H9 (cell line): ENCODE results near the gene PRCD. TPM values are rescaled to one million over a fixed set of nuclear protein-coding genes. Genes with fewer than 3 reads are reported as not detected.

Experiments used
- DNase-seq: peaks from one replicate; pipeline ENCODE4 v3.0.0-alpha.2; 2017
- H2AFZ ChIP-seq: one replicate; pipeline ENCODE4 v1.6.1; 2013; ENCODE audit warnings: mild to moderate bottlenecking, low read length, control low read depth, moderate library complexity
- H2AK5ac ChIP-seq: 2 replicates; pipeline ENCODE4 v1.6.1; 2013; ENCODE audit warnings: low read length, control low read depth, mixed read lengths; ENCODE audit not compliant: insufficient read length
- H2BK120ac ChIP-seq: one replicate; pipeline ENCODE4 v1.6.1; 2013; ENCODE audit warnings: low read depth, mild to moderate bottlenecking, low read length, control low read depth, inconsistent platforms; ENCODE audit not compliant: poor library complexity, severe bottlenecking
- H2BK12ac ChIP-seq: 2 replicates; pipeline ENCODE4 v1.6.1; 2013; ENCODE audit warnings: low read length, control low read depth, mixed read lengths, low read depth; ENCODE audit not compliant: insufficient read length
- H2BK15ac ChIP-seq: 2 replicates; pipeline ENCODE4 v1.6.1; 2013; ENCODE audit warnings: low read depth, low read length, control low read depth
- H2BK20ac ChIP-seq: one replicate; pipeline ENCODE4 v1.6.1; 2013; ENCODE audit warnings: low read depth, mild to moderate bottlenecking, low read length, control low read depth, inconsistent platforms; ENCODE audit not compliant: poor library complexity, severe bottlenecking
- H2BK5ac ChIP-seq: 2 replicates; pipeline ENCODE4 v1.6.1; 2013; ENCODE audit warnings: low read length, control low read depth, mixed read lengths; ENCODE audit not compliant: insufficient read length
- H3K14ac ChIP-seq: 2 replicates; pipeline ENCODE4 v1.6.1; 2013; ENCODE audit warnings: low read length, control low read depth; ENCODE audit not compliant: insufficient read depth
- H3K18ac ChIP-seq: 2 replicates; pipeline ENCODE4 v1.6.1; 2013; ENCODE audit warnings: low read depth, mild to moderate bottlenecking, mixed read lengths, low read length, control low read depth; ENCODE audit not compliant: insufficient read length
- H3K23ac ChIP-seq: 2 replicates; pipeline ENCODE4 v1.6.1; 2013; ENCODE audit warnings: low read length, control low read depth, mixed read lengths, low read depth; ENCODE audit not compliant: insufficient read length
- H3K23me2 ChIP-seq: 2 replicates; pipeline ENCODE4 v1.6.1; 2013; ENCODE audit warnings: low read depth, mild to moderate bottlenecking, mixed read lengths, low read length, control low read depth; ENCODE audit not compliant: insufficient read length, poor library complexity, severe bottlenecking
- H3K27ac ChIP-seq: 2 replicates; pipeline ENCODE4 v1.5.1; 2013; ENCODE audit warnings: low read length, control low read depth, mixed read lengths, low read depth; ENCODE audit not compliant: insufficient read length
- H3K27me3 ChIP-seq: 2 replicates; pipeline ENCODE4 v1.6.1; 2013; ENCODE audit warnings: low read length, control low read depth, inconsistent platforms; ENCODE audit not compliant: insufficient read depth
- H3K4ac ChIP-seq: 2 replicates; pipeline ENCODE4 v1.6.1; 2013; ENCODE audit warnings: low read depth, mild to moderate bottlenecking, control low read depth, inconsistent platforms, low read length, moderate library complexity
- H3K4me1 ChIP-seq: 2 replicates; pipeline ENCODE4 v1.6.1; 2013; ENCODE audit warnings: low read length, control low read depth, inconsistent platforms; ENCODE audit not compliant: insufficient read depth
- H3K4me2 ChIP-seq: 2 replicates; pipeline ENCODE4 v1.6.1; 2013; ENCODE audit warnings: low read length, control low read depth, mixed read lengths; ENCODE audit not compliant: insufficient read length, insufficient read depth
- H3K56ac ChIP-seq: 2 replicates; pipeline ENCODE4 v1.6.1; 2013; ENCODE audit warnings: low read depth, mild to moderate bottlenecking, mixed read lengths, low read length, control low read depth; ENCODE audit not compliant: insufficient read length
- H3K79me1 ChIP-seq: 2 replicates; pipeline ENCODE4 v1.6.1; 2013; ENCODE audit warnings: low read depth, mild to moderate bottlenecking, moderate library complexity, low read length, control low read depth, inconsistent platforms; ENCODE audit not compliant: insufficient read depth, poor library complexity, severe bottlenecking
- H3K79me2 ChIP-seq: 2 replicates; pipeline ENCODE4 v1.6.1; 2013; ENCODE audit warnings: low read length, control low read depth, inconsistent platforms; ENCODE audit not compliant: insufficient read depth
- H3K9ac ChIP-seq: 2 replicates; pipeline ENCODE4 v1.6.1; 2013; ENCODE audit warnings: low read length, control low read depth, mixed read lengths; ENCODE audit not compliant: insufficient read length; ENCODE audit errors: extremely low read depth
- H3K9me3 ChIP-seq: one replicate; pipeline ENCODE4 v1.6.1; 2013; ENCODE audit warnings: low read depth, low read length, inconsistent platforms; ENCODE audit not compliant: control insufficient read depth
- H3T11ph ChIP-seq: one replicate; pipeline ENCODE4 v1.6.1; 2013; ENCODE audit warnings: mild to moderate bottlenecking, low read length, control low read depth, inconsistent platforms
- H4K20me1 ChIP-seq: one replicate; pipeline ENCODE4 v1.6.1; 2013; ENCODE audit not compliant: control insufficient read depth, insufficient read length, insufficient read depth
- H4K5ac ChIP-seq: 2 replicates; pipeline ENCODE4 v1.6.1; 2013; ENCODE audit warnings: low read depth, mild to moderate bottlenecking, mixed read lengths, low read length, control low read depth; ENCODE audit not compliant: insufficient read length
- H4K8ac ChIP-seq: replicated peaks from 2 replicates; pipeline ENCODE4 v1.6.1; 2013; ENCODE audit warnings: low read length, control low read depth, mixed read lengths, low read depth; ENCODE audit not compliant: insufficient read length
- H4K91ac ChIP-seq: 2 replicates; pipeline ENCODE4 v1.6.1; 2013; ENCODE audit warnings: low read depth, mild to moderate bottlenecking, moderate library complexity, mixed read lengths, low read length, control low read depth; ENCODE audit not compliant: insufficient read length
- H3K27ac Mint-ChIP-seq, 3 experiments: 2 replicates in 2 of 3; 3 replicates in 1 of 3; pipeline ENCODE4 v1.8.0; 2020 to 2021; ENCODE audit warnings: mixed read lengths in 3 of 3, mild to moderate bottlenecking in 1 of 3, moderate library complexity in 1 of 3
- H3K27me3 Mint-ChIP-seq: 2 replicates; pipeline ENCODE4 v1.8.0; 2021; ENCODE audit warnings: low read depth, mild to moderate bottlenecking, moderate library complexity, mixed read lengths
- H3K36me3 Mint-ChIP-seq, 3 experiments: 2 replicates in 2 of 3; 3 replicates in 1 of 3; pipeline ENCODE4 v1.8.0; 2020 to 2021; ENCODE audit warnings: low read depth in 3 of 3, mixed read lengths in 3 of 3; ENCODE audit not compliant: insufficient read depth in 1 of 3
- H3K4me1 Mint-ChIP-seq, 2 experiments: 2 replicates each; pipeline ENCODE4 v1.8.0; 2020; ENCODE audit warnings: mixed read lengths in 2 of 2
- H3K4me3 Mint-ChIP-seq, 2 experiments: 2 replicates in 1 of 2; 3 replicates in 1 of 2; pipeline ENCODE4 v1.8.0; 2020 to 2021; ENCODE audit warnings: mild to moderate bottlenecking in 2 of 2, mixed read lengths in 2 of 2, moderate library complexity in 1 of 2
- H3K9me3 Mint-ChIP-seq, 2 experiments: 2 replicates in 1 of 2; 3 replicates in 1 of 2; pipeline ENCODE4 v1.8.0; 2020; ENCODE audit warnings: mild to moderate bottlenecking in 2 of 2, mixed read lengths in 2 of 2, moderate library complexity in 1 of 2
- CTCF ChIP-seq: fragments of 200-600 bp; sonication (generic); conservative IDR thresholded peaks from 3 replicates; pipeline ENCODE4 v1.8.0; 2021; ENCODE audit warnings: antibody characterized with exemption, mild to moderate bottlenecking
- WGBS: extraction: QIAGEN DNeasy Blood & Tissue Kit; methylation state at CpG from one replicate; pipeline ENCODE4 v1.1.7; 2013; ENCODE audit warnings: missing lambda C conversion rate, low lambda C conversion rate, mixed read lengths; ENCODE audit not compliant: insufficient read length; ENCODE audit errors: extremely low coverage; 5-methylcytosine and 5-hydroxymethylcytosine counted together
- total RNA-seq: library from RNA; stranded (reverse); gene quantifications from 2 replicates; pipeline ENCODE4 v1.2.1, GENCODE V29; 2021

Gene PRCD
- total RNA-seq, 1 experiment from 2014 or later: 0.46 TPM

GRCh38 chr17:76553178-76553908, 13.5 kb downstream of the PRCD start:
- H4K91ac ChIP-seq: no peak overlapping the region
- H3K79me2 ChIP-seq: peaks cover 7% of the 10 kb centered on the region
- H3K27me3 ChIP-seq: no peaks in the 10 kb centered on the region
- no peak overlapping the region for H3K18ac ChIP-seq
- H3K9me3 ChIP-seq: no peaks in the 10 kb centered on the region
- no peaks in the 10 kb centered on the region; the same call in 1 of the 2 replicates for H3K4me1 ChIP-seq
- no peak overlapping the region for H3K27ac ChIP-seq
- no peak overlapping the region for H2BK120ac ChIP-seq
- H3K9ac ChIP-seq: no peak overlapping the region
- H3K56ac ChIP-seq: no peak overlapping the region
- no peaks in the 10 kb centered on the region for H4K20me1 ChIP-seq
- peaks cover 19 to 22% of the 10 kb centered on the region in 2 experiments for H3K4me1 Mint-ChIP-seq
- TF ChIP-seq CTCF: no peak
- no peak overlapping the region for H2AFZ ChIP-seq
- H2BK20ac ChIP-seq: no peak overlapping the region
- no peak overlapping the region for H4K8ac ChIP-seq
- no peak overlapping the region for H3K27ac Mint-ChIP-seq
- H2BK5ac ChIP-seq: no peak overlapping the region
- no peak overlapping the region for H3T11ph ChIP-seq
- H3K36me3 Mint-ChIP-seq: peaks cover 2 to 8% (median 3%) of the 10 kb centered on the region in 3 experiments; a peak in 5 of 7 replicates
- H2BK12ac ChIP-seq: no peak overlapping the region
- WGBS: no CpG with 5 or more reads among the region's 8 CpGs
- no peak overlapping the region for H2BK15ac ChIP-seq
- peak; percentile 22 for DNase-seq
- H3K23me2 ChIP-seq: peaks cover 2% of the 10 kb centered on the region
- H3K4ac ChIP-seq: no peak overlapping the region
- no peak overlapping the region for H4K5ac ChIP-seq
- H3K14ac ChIP-seq: no peak overlapping the region
- no peak overlapping the region for H3K4me2 ChIP-seq
- H3K23ac ChIP-seq: no peak overlapping the region
- H3K9me3 Mint-ChIP-seq: no peaks in the 10 kb centered on the region; a peak in 1 of 5 replicates
- H2AK5ac ChIP-seq: no peak overlapping the region
- H3K79me1 ChIP-seq: no peaks in the 10 kb centered on the region
- H3K4me3 Mint-ChIP-seq: no peak overlapping the region
- H3K27me3 Mint-ChIP-seq: no peaks in the 10 kb centered on the region; the same call in 1 of the 2 replicates
